Bronchial epithelial cell (primary cell): ENCODE data around the gene CD226. TPM values are rescaled to one million over a fixed set of nuclear protein-coding genes. Genes with fewer than 3 reads are reported as not detected.
A peak's percentile ranks its signal among the peaks of the same experiment; 100 is the strongest.
"Not testable (repeated sequence)": the region's sequence is repeated elsewhere in the genome, so short reads cannot be mapped to it uniquely, and the experiment has no call there.

Source experiments
- DNase-seq: peaks from one replicate; pipeline ENCODE4 v3.0.0-alpha.2; 2010; ENCODE audit warnings: low read depth
- FAIRE-seq: peaks from 2 replicates; lab custom pipeline; 2011; peaks lifted over from hg19 to GRCh38; lab: Jason Lieb, UNC
- H3K27me3 ChIP-seq: 2 replicates; pipeline ENCODE4 v1.5.1; 2011; ENCODE audit warnings: low read length; ENCODE audit not compliant: control insufficient read depth, insufficient read depth
- H3K36me3 ChIP-seq: 2 replicates; pipeline ENCODE4 v1.5.1; 2011; ENCODE audit warnings: low read length; ENCODE audit not compliant: control insufficient read depth, insufficient read depth
- H3K4me3 ChIP-seq: 2 replicates; pipeline ENCODE4 v1.5.1; 2011; ENCODE audit warnings: mild to moderate bottlenecking, low read depth, low read length, control low read depth
- total RNA-seq: library from RNA; depleted of rRNA; stranded (reverse); fragments of >200 nt; gene quantifications from 2 replicates; pipeline ENCODE4 v1.2.1, GENCODE V29; 2014
- TF ChIP-seq, protein P1 (sequence below): IDR thresholded peaks from 2 replicates; pipeline ENCODE4 v1.5.1; 2011; ENCODE audit warnings: mild to moderate bottlenecking, moderate library complexity, low read length, control low read depth, inconsistent platforms; ENCODE audit not compliant: insufficient read depth, severe bottlenecking

The CD226 gene
- total RNA-seq, 1 donor from 2014 or later: 0.53 TPM

DNA sequence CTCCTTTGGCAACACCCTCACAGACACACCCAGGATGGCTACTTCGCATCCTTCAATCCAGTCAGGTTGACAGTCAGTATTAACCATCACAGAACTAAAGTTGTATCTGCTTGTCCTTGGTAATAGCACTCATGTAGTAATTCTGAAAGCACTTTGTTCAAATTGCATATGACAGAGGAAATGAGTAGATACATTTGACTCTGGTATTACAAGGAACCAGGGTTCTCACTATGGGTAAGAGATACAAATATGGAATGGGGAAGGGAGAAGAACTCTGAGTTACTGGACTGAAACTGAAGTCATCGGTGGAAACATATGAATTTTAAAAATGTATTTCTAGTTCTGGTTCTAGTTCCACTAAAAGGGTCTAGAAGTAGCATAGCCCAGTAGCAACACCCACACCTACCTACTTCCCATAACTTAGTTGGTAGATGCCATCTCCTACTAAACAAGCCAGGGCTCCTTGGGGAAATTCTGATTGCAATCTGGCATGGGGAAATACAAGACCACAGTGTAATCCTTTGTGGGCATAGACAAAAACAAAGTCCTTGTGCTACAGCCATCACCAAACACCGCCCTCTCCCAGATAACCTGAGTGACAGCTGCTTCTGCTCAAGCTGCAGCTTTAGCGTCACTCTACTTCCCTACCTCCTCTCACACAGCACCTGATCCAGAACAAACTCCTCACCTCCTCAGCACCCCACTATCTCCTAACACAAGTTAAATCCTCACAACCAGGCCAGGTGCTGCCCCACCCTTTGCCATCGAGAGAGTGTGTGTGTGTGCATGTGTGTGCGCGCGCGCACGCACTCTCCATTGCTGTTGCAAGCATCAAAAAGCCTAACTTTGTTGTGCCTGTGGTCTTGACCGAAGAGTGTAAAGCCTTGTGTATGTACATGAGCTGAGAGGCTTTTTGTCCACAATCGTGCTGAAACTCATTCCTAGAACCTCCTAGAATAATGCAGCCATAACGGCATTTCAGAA lies 31.4 kb upstream of the CD226 start:
- DNase-seq (no peak), FAIRE-seq (no peak)
- no peak overlapping the region for H3K4me3 ChIP-seq
- TF ChIP-seq, protein P1, sequence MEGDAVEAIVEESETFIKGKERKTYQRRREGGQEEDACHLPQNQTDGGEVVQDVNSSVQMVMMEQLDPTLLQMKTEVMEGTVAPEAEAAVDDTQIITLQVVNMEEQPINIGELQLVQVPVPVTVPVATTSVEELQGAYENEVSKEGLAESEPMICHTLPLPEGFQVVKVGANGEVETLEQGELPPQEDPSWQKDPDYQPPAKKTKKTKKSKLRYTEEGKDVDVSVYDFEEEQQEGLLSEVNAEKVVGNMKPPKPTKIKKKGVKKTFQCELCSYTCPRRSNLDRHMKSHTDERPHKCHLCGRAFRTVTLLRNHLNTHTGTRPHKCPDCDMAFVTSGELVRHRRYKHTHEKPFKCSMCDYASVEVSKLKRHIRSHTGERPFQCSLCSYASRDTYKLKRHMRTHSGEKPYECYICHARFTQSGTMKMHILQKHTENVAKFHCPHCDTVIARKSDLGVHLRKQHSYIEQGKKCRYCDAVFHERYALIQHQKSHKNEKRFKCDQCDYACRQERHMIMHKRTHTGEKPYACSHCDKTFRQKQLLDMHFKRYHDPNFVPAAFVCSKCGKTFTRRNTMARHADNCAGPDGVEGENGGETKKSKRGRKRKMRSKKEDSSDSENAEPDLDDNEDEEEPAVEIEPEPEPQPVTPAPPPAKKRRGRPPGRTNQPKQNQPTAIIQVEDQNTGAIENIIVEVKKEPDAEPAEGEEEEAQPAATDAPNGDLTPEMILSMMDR: no peak
- no peaks in the 10 kb centered on the region for H3K27me3 ChIP-seq
- no peaks in the 10 kb centered on the region for H3K36me3 ChIP-seq

- DNase-seq, H3K36me3 ChIP-seq, FAIRE-seq: not testable (repeated sequence)
Observed at GRCh38 chr18:69975294-69975693, 27.6 kb upstream of the CD226 start.

DNA sequence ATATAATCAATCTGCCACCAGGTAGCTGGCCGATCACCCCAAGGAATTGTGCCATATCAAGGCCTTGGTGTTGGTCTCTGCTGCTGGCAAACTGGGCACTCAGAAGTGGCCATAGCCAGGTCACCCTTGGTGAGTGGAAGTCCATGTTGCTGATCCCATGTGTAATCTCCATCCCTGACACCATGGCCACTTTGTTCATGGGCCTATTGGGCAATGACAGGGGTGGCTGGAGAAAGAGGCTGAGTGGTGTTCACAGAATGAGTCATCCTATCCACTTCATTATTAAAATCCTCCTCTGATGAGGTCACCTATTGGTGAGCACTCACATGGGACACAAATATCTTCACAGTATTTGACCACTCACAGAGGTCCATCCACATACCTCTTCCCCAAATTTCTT lies 26.7 kb upstream of the CD226 start:
- FAIRE-seq (no peak), DNase-seq (peak; percentile 73)
- Histone ChIP-seq H3K4me3 (no peak overlapping the region), H3K36me3 (no peaks in the 10 kb centered on the region), H3K27me3 (no peaks in the 10 kb centered on the region)
- TF ChIP-seq, protein P1: no peak

More at GRCh38 chr18:69975294-69975693, 27.6 kb upstream of the CD226 start:
- not testable (repeated sequence) for H3K4me3 ChIP-seq, H3K27me3 ChIP-seq

- no peak for DNase-seq
- H3K36me3 ChIP-seq: no peaks in the 10 kb centered on the region
- no peaks in the 10 kb centered on the region for H3K27me3 ChIP-seq
- no peak overlapping the region for H3K4me3 ChIP-seq
- TF ChIP-seq, protein P1: no peak
- no peak for FAIRE-seq
Observed at GRCh38 chr18:69969491-69969890, 21.8 kb upstream of the CD226 start.

GRCh38 chr18:69968039-69968438 lies 20.4 kb upstream of the CD226 start:
- H3K36me3 ChIP-seq: no peaks in the 10 kb centered on the region
- FAIRE-seq (no peak), DNase-seq (no peak)
- H3K4me3 ChIP-seq: no peak overlapping the region
- no peaks in the 10 kb centered on the region for H3K27me3 ChIP-seq
- TF ChIP-seq, protein P1: no peak

- no peak overlapping the region for H3K4me3 ChIP-seq
- FAIRE-seq (no peak), DNase-seq (no peak)
- H3K36me3 ChIP-seq: no peaks in the 10 kb centered on the region
- TF ChIP-seq, protein P1: no peak
- no peaks in the 10 kb centered on the region for H3K27me3 ChIP-seq
Observed at GRCh38 chr18:69963196-69963595, 15.5 kb upstream of the CD226 start.
